ENCODE data around the gene NOL11.
"Not testable (repeated sequence)": the region's sequence is repeated elsewhere in the genome, so short reads cannot be mapped to it uniquely, and the experiment has no call there.

NOL11 gene

GRCh38 chr17:67750067-67750466, 32.3 kb downstream of the NOL11 start:
- no peak overlapping the region for H3K4me3 ChIP-seq (ENCODE audit: control insufficient read depth, low read depth, low read length)
- no peak for TF ChIP-seq CTCF (IDR thresholded peaks at IDR 0.05; ENCODE audit: control insufficient read depth, insufficient read depth, low read depth, low read length, missing control alignments)
- DNase-seq (ENCODE audit: low read depth), result no peak

GRCh38 chr17:67751101-67752074, 33.7 kb downstream of the NOL11 start:
- no peak for TF ChIP-seq CTCF (IDR thresholded peaks at IDR 0.05; ENCODE audit: control insufficient read depth, insufficient read depth, low read depth, low read length, missing control alignments)
- H3K4me3 ChIP-seq (ENCODE audit: control insufficient read depth, low read depth, low read length), result no peak overlapping the region
- no peak for DNase-seq (ENCODE audit: low read depth)

- not testable (repeated sequence) for H3K4me3 ChIP-seq (ENCODE audit: control insufficient read depth, low read depth, low read length); DNase-seq (ENCODE audit: low read depth)
Observed at GRCh38 chr17:67752160-67752559, 34.4 kb downstream of the NOL11 start.

- no peak for DNase-seq (ENCODE audit: low read depth)
- H3K4me3 ChIP-seq (ENCODE audit: control insufficient read depth, low read depth, low read length), result no peak overlapping the region
- no peak for TF ChIP-seq CTCF (IDR thresholded peaks at IDR 0.05; ENCODE audit: control insufficient read depth, insufficient read depth, low read depth, low read length, missing control alignments)
Observed at GRCh38 chr17:67753026-67753425, 35.3 kb downstream of the NOL11 start.

- no peak overlapping the region for H3K4me3 ChIP-seq (ENCODE audit: control insufficient read depth, low read depth, low read length)
- TF ChIP-seq CTCF (IDR thresholded peaks at IDR 0.05; ENCODE audit: control insufficient read depth, insufficient read depth, low read depth, low read length, missing control alignments), result no peak
- DNase-seq (ENCODE audit: low read depth), result no peak
Observed at GRCh38 chr17:67754001-67754400, 36.3 kb downstream of the NOL11 start.

- not testable (repeated sequence) for DNase-seq (ENCODE audit: low read depth); H3K4me3 ChIP-seq (ENCODE audit: control insufficient read depth, low read depth, low read length)
Observed at GRCh38 chr17:67754686-67755085, 37.0 kb downstream of the NOL11 start.

- not testable (repeated sequence) for DNase-seq (ENCODE audit: low read depth); H3K4me3 ChIP-seq (ENCODE audit: control insufficient read depth, low read depth, low read length)
Observed at GRCh38 chr17:67756766-67757165, 39.0 kb downstream of the NOL11 start.

- no peak overlapping the region for H3K4me3 ChIP-seq (ENCODE audit: control insufficient read depth, low read depth, low read length)
- DNase-seq (ENCODE audit: low read depth), result no peak
- TF ChIP-seq CTCF (IDR thresholded peaks at IDR 0.05; ENCODE audit: control insufficient read depth, insufficient read depth, low read depth, low read length, missing control alignments), result no peak
Observed at GRCh38 chr17:67759355-67760171, 41.8 kb downstream of the NOL11 start.

All from AG09309 (cell line).